ENCODE results near the gene LINGO4. TPM values are rescaled to one million over a fixed set of nuclear protein-coding genes. Genes with fewer than 3 reads are reported as not detected.

LINGO4 gene
- total and polyA plus RNA-seq, 4 donors, result 0.05 to 0.40 (median 0.12) TPM; not detected in 1

DNA sequence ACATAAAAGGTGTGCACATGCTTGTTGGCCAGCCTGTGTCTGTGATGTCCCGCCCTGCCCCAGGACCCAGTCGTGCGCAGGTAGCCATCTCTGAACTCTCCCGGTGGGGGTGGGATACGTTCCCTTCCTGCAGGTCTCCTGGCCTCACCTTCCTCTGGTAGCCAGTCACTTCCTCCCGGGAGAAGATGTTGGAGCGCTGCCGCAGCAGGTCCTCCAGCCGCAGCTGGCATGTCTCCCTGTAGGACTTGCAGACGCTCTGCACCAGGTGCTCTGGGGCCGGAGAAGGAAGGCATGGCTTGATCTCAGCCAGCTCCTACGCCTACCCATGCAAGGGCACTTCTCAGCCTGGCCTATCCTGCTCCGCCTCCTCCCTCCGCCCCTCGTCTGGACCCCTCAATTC is 9.2 kb upstream of the LINGO4 start:
- DNase-seq (no peak), ATAC-seq (ENCODE audit: insufficient read depth, low FRiP score) (no peak)
- H3K27me3 ChIP-seq (ENCODE audit: control insufficient read depth in 3 of 3, insufficient read depth in 3 of 3, low read length in 2 of 3), result peaks cover 0 to 2% (median 0%) of the 10 kb centered on the region in 3 donors
- TF ChIP-seq CTCF (IDR thresholded peaks at IDR 0.05; ENCODE audit: control extremely low read depth, extremely low read depth), result no peak
- 90 to 93% methylated on average over 15 of the region's 15 CpGs for WGBS, 2 donors
- no peaks in the 10 kb centered on the region for H3K36me3 ChIP-seq (ENCODE audit: control insufficient read depth in 4 of 4, insufficient read depth in 4 of 4, low read length in 4 of 4)
- H3K4me1 ChIP-seq (ENCODE audit: control insufficient read depth in 5 of 5, insufficient read depth in 5 of 5, low read length in 5 of 5), result no peaks in the 10 kb centered on the region
- H3K9me3 ChIP-seq (ENCODE audit: control insufficient read depth in 4 of 4, insufficient read depth in 3 of 4, low read length in 3 of 4), result no peaks in the 10 kb centered on the region
- H3K27ac ChIP-seq (ENCODE audit: low read depth in 1 of 2, low read length in 1 of 2), result no peak overlapping the region
- no peak overlapping the region for H3K4me3 ChIP-seq
- no peak overlapping the region for H3K9ac ChIP-seq (ENCODE audit: insufficient read depth in 1 of 2, low read length in 2 of 2)

DNA sequence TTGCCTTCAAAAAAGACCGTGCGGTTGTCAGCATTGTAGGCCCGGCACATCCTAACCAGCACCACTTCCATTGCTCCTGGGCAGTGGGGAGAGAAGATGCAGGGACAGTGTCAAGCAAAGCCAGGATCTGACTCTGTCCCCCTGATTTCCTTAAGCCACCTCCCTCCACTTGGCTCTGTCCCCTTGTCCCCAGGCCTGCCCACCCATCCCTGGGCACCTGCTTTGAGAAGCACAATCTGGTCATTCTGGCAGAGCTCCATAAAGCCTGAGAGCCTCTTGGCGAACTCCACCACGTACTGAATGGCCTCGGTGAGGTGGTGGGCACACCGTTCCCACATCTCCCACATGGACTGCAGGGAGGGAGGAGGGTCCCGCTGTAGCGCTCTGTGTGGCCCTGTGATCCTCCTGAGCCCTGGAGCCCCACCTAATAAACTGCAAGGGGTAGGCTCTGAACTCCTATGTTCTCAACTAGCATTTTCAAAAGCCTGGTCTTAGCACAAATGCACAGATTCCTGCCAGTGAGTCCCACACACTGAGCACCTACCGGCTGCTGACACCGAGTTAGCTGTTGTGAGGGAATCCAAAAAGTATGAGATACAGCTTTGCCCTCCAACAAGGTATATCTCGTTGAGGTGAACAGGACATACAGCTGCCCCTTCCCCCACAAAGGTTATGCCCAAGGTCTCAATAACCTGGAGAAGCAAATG is 8.2 kb upstream of the LINGO4 start:
- DNase-seq (no peak), ATAC-seq (ENCODE audit: insufficient read depth, low FRiP score) (no peak)
- Histone ChIP-seq H3K9ac (ENCODE audit: insufficient read depth in 1 of 2, low read length in 2 of 2) (no peak overlapping the region), H3K27ac (ENCODE audit: low read depth in 1 of 2, low read length in 1 of 2) (no peak overlapping the region), H3K9me3 (ENCODE audit: control insufficient read depth in 4 of 4, insufficient read depth in 3 of 4, low read length in 3 of 4) (no peaks in the 10 kb centered on the region), H3K36me3 (ENCODE audit: control insufficient read depth in 4 of 4, insufficient read depth in 4 of 4, low read length in 4 of 4) (no peaks in the 10 kb centered on the region), H3K4me3 (no peak overlapping the region), H3K27me3 (ENCODE audit: control insufficient read depth in 3 of 3, insufficient read depth in 3 of 3, low read length in 2 of 3) (peaks cover 0 to 2% (median 0%) of the 10 kb centered on the region in 3 donors), H3K4me1 (ENCODE audit: control insufficient read depth in 5 of 5, insufficient read depth in 5 of 5, low read length in 5 of 5) (no peaks in the 10 kb centered on the region)
- TF ChIP-seq CTCF (IDR thresholded peaks at IDR 0.05; ENCODE audit: control extremely low read depth, extremely low read depth), result no peak
- WGBS, 2 donors, result 88 to 89% methylated on average over 12 of the region's 12 CpGs

- no peaks in the 10 kb centered on the region for H3K9me3 ChIP-seq (ENCODE audit: control insufficient read depth in 4 of 4, insufficient read depth in 3 of 4, low read length in 3 of 4)
- no peak overlapping the region for H3K9ac ChIP-seq (ENCODE audit: insufficient read depth in 1 of 2, low read length in 2 of 2)
- TF ChIP-seq CTCF (IDR thresholded peaks at IDR 0.05; ENCODE audit: control extremely low read depth, extremely low read depth), result no peak
- peaks cover 0 to 3% (median 0%) of the 10 kb centered on the region in 4 donors for H3K36me3 ChIP-seq (ENCODE audit: control insufficient read depth in 4 of 4, insufficient read depth in 4 of 4, low read length in 4 of 4)
- DNase-seq (no peak), ATAC-seq (ENCODE audit: insufficient read depth, low FRiP score) (no peak)
- WGBS, 2 donors, result 89 to 91% methylated on average over 9 of the region's 9 CpGs
- no peak overlapping the region for H3K27ac ChIP-seq (ENCODE audit: low read depth in 1 of 2, low read length in 1 of 2)
- H3K27me3 ChIP-seq (ENCODE audit: control insufficient read depth in 3 of 3, insufficient read depth in 3 of 3, low read length in 2 of 3), result peaks cover 0 to 2% (median 0%) of the 10 kb centered on the region in 3 donors
- no peak overlapping the region for H3K4me3 ChIP-seq
- H3K4me1 ChIP-seq (ENCODE audit: control insufficient read depth in 5 of 5, insufficient read depth in 5 of 5, low read length in 5 of 5), result no peaks in the 10 kb centered on the region
These were observed 6.0 kb upstream of the LINGO4 start for GRCh38 chr1:151811181-151811580.

Measured in lung (tissue), 12 donors.